Measurements from ENCODE around the gene HCN1.

DNA sequence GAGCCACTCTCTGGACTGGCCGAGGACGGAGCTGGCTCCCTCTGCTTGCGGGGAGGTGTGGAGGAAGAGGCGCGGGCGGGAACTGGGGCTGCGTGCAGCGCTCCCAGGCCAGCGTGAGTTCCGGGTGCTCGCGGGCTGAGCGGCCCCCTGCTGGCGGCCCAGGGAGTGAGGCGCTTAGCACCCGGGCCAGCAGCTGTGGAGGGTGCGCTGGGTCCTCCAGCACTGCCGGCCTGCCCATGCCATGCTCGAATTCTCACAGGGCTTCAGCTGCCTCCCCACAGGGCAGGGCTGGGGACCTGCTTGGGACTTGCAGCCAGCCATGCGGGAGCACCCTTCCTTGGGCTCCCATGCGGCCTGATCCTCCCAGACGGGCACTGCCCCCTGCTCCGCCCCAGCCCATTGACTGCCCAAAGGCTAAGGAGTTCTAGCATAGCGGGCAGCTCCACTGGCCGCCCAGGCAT lies 470.6 kb downstream of the HCN1 start:
- TF ChIP-seq, protein P1, sequence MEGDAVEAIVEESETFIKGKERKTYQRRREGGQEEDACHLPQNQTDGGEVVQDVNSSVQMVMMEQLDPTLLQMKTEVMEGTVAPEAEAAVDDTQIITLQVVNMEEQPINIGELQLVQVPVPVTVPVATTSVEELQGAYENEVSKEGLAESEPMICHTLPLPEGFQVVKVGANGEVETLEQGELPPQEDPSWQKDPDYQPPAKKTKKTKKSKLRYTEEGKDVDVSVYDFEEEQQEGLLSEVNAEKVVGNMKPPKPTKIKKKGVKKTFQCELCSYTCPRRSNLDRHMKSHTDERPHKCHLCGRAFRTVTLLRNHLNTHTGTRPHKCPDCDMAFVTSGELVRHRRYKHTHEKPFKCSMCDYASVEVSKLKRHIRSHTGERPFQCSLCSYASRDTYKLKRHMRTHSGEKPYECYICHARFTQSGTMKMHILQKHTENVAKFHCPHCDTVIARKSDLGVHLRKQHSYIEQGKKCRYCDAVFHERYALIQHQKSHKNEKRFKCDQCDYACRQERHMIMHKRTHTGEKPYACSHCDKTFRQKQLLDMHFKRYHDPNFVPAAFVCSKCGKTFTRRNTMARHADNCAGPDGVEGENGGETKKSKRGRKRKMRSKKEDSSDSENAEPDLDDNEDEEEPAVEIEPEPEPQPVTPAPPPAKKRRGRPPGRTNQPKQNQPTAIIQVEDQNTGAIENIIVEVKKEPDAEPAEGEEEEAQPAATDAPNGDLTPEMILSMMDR (IDR thresholded peaks at IDR 0.05), result no peak
- no peak for TF ChIP-seq POLR2A (IDR thresholded peaks at IDR 0.05)
